Stimulated activated CD4-positive, alpha-beta T cell treated with anti-CD3 and anti-CD28 coated beads, Interleukin-15, amount 100 ng/mL, for 1 hour (primary cell): ENCODE data around the gene TENT4A.

ENCODE experiments used
- DNase-seq, 2 donors: peaks; one replicate each; pipeline ENCODE4 v3.0.0-alpha.2; 2020; ENCODE audit warnings: low read depth in 1 of 2, low spot score in 1 of 2

The TENT4A gene

DNA sequence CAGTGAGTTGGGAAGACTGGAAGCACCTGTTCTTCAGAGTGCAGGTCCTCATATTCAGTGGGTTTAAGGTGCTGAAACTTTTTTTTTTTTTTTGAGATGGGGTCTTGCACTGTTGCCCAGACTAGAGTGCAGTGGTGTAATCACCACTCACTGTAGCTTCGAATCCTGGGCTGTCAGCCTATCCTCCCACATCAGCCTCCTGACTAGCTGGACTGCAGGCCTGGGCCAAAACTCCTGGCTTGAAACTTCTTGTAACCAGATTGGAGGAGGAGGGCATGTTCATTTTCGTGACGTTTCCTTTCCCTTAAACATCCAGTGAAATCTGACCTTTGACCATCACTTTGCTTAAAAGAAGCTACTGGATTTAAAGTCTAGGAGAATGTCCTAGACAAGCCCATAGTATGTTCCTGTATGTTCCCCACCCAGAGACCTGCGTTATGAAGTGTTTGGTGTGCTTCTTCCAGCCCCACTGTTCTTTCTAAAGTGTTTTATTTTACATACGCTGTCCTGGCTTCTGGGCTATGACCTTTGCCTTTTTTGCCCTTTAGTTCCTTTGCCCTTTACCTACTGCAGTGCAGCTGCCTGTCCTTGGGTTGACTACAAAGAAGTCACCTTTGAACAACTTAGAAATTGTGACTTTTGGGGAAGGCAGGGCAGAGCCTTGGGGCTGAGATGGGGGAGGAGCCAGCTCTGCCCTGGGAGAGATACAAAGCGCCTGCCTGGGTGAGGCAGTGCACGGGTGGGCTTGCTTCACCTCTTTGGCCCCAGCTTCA, 18.4 kb downstream of the TENT4A start:
- no peak for DNase-seq

DNA sequence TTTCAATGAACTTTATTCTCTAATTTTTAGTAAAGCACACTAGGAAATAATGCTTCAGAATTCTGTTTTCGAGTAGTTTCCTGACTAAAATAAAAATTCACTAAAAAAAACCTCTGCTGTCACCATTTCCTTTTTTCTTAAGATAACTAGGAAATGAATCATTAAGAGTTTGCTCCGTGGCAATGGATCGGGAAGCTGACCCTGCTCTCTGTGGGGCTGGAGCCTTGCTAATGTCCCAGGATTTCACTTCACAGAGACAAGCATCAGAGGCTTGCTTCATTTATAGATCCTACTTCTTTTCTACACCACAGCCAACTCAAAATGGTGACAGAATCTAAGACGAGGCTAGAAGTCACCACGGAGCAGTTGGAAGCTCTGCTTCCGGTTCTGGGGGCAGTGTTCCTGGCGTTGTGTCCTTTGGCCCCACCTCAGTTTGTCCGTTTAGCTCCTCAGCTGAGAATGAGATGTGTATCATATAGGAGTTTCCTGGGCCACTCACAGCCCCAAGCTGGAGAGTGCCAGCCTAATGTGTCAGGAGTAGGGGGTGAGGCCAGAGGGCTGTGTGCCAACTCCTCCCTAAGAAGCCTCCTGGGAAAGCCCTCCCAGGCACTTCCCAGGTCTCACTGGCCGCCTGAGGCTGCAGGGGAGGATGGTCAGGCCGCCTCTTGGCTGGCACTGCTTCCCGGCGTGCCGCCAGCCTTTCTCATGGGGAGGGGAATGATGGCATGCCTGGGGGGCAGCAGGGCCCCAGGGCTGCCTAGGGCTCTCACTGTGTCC, 19.6 kb downstream of the TENT4A start:
- no peak for DNase-seq

DNA sequence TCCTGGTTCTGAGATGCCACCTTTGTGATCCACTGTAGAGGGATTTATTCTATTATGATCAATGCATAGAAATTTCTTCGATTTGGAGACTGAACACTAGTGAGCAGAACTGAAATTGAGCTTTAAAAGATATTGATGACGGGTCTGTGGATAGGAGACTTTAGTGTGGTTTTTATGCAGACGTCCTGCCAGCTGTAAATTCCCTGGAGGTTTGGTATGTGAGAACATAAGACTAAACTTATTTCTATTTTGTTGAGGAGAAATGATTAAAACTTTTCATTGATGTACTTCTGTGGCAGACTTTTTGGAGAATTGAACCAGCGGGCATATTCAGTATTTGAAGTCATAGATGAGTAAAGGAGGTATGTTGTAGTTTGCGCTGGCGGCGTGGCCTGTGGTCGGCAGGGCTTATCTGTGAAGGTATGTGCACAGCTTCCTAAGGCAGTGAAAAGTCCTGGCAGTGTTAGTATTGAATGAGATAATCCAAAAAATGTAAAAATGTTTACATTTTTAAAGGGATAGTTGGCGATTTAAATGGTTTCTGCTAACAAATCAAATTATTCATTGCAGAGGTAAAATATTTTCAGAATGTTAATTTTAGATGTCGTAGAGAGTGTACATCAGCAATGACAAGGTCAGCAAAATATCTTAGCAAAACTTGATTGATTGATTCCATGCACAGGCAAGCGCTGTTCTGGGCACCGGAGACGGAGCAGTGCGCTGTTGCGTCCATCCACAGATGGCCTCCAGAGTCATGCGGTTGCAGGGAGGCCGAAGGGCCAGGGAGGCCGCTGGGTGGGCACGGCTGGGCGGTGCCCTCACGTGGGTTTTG, 20.4 kb downstream of the TENT4A start:
- DNase-seq: no peak

GRCh38 chr5:6734243-6734700, 21.0 kb downstream of the TENT4A start:
- no peak for DNase-seq

DNA sequence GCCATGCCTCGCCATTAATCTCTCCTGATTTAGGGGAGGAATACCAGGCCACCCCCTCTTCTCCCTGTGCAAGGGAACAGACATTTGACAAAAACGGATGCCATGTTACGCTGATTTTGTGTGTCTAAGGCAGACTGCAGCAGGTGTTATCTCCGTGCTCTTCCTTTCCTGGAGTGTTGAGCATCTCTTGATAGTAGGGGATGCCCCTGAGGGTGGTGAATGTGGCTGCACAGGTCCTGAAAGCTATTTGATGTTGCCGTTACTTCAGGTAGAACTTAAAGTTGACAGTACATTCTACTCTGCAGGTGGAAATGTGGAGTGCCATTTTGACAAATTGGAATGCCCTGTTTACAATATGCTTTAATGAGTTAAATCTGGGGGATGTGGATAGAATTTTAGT, 21.5 kb downstream of the TENT4A start:
- no peak for DNase-seq

DNA sequence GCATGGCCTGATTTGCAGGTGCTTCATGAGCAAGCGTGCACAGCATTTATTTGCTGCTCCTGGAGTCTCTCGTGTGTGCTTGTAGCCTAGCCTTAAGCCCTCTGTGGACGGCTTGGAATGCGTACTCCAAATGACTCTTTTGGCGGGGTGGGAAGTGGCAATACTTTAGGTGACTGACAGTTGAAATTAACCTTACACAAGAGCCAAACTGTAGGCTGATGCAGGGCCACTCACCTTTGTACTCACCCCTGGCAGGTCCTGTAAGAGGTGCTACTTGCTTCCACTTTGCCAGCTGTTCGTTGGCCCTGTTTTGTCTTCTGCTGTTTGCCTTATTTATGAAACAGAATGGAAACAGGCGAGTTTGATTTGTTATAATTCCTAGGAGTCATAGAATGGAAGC, 22.9 kb downstream of the TENT4A start:
- no peak for DNase-seq

- DNase-seq: no peak
Observed at GRCh38 chr5:6736524-6737042, 23.4 kb downstream of the TENT4A start.

DNA sequence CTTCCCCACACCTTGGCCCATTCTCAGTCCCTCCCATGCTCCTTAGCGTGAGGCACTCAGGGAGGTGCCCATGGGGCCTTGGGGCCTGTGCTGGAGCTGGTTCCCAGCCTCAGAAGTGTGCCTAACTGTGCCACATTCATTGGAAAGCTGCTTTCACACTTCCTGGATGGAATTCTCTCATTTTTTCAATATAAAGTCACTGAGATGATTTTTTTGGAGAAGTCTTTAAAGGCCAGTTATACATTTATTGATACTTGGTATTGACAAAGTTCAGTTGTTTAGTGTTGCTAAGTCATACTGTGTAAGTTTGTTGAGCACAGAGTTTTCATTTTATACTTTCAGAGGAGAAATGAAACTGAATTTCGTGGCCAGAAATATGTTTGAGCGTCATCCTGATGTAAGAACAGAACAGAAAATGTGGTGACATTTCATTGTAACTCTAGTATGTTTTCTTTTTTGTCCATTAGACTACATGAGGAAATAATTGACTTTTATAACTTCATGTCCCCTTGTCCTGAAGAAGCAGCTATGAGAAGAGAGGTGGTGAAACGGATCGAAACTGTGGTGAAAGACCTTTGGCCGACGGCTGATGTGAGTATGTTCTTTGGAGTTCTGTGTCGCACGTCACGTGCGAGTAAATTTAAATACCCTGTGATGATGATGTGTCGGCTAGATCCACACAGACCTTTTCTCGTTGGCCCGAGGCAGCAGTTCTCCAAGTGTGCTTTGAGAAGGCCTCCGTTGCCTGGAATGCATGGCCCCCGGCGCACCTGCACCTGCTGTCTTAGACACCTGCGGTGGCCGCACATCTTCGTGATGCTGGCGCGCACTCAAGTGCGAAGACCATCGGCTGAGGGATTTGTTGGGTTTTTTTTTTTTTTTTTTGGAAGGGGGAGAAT, 24.1 kb downstream of the TENT4A start:
- no peak for DNase-seq

GRCh38 chr5:6739603-6740002, 26.4 kb downstream of the TENT4A start:
- DNase-seq: no peak

DNA sequence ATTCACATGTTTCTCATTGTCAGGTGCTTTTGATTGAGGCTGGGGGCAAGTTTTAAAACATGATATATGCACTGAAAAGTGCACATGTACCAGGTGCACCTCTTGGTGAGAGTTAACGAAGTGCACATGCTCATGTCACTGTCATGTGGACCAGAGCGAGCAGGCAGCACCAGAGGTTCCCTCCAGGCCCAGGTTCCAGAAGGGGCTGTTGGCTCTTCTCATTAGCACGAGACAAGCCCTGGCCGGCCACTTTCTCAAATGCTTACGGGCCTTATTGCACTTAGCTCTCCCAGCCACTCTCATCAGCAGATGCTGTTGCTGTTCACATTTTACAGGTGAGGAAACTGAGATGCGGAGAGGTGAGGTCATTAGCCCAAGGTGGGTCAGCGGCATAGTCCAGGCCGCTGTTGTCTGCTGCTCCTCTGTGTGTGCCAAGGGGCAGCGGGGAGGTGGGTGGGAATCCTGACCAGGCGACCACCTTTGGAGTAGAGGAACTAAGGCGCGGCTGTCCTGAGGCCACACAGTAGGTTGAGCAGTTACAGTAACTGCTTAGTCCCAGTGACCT, 27.4 kb downstream of the TENT4A start:
- DNase-seq: no peak

GRCh38 chr5:6742081-6742758, 29.0 kb downstream of the TENT4A start:
- DNase-seq: no peak

DNA sequence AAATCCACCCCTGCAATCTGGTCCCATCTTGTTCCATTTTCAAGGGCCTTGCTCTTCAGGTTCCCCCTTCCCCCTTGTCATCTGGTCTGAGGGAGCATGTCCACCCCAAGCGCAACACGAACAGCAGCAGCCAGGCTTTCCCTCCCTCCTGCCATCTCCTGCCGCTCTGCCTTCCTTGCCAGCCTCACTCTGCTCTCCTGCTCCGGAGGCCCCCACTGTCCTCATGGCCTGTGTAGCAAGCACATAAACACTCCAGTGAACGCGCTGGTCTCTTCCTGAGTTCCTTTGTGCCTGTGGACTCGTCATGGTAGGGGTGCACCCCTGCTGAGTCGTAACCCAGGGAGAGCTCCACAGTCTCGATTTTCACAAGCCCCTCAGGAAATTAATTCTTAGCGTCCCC, 29.9 kb downstream of the TENT4A start:
- DNase-seq: no peak

- no peak for DNase-seq
Observed at GRCh38 chr5:6744841-6745705, 31.8 kb downstream of the TENT4A start.

- DNase-seq: no peak
Observed at GRCh38 chr5:6745706-6746222, 32.5 kb downstream of the TENT4A start.

GRCh38 chr5:6746244-6746643, 33.0 kb downstream of the TENT4A start:
- DNase-seq: no peak

GRCh38 chr5:6747103-6747502, 33.9 kb downstream of the TENT4A start:
- DNase-seq: no peak

GRCh38 chr5:6748142-6748541, 34.9 kb downstream of the TENT4A start:
- no peak for DNase-seq

- DNase-seq: no peak
Observed at GRCh38 chr5:6749026-6749716, 35.9 kb downstream of the TENT4A start.
